DOHH2 (cell line): ENCODE data around the gene CEL.
"Not testable (repeated sequence)": the region's sequence is repeated elsewhere in the genome, so short reads cannot be mapped to it uniquely, and the experiment has no call there.

ENCODE experiments used
- H3F3A ChIP-seq: fragments of 200-600 bp; sonication (generic), shearing (Covaris generic); 2 replicates; pipeline ENCODE4 v1.6.0; 2016; ENCODE audit warnings: antibody characterized with exemption, mild to moderate bottlenecking; ENCODE audit not compliant: control insufficient read depth, insufficient read depth
- H3K27ac ChIP-seq: fragments of 200-600 bp; sonication (generic); 2 replicates; pipeline ENCODE4 v1.5.1; 2014; ENCODE audit warnings: low read depth, mild to moderate bottlenecking, low read length, moderate library complexity
- H3K27me3 ChIP-seq: fragments of 200-600 bp; sonication (generic); 2 replicates; pipeline ENCODE4 v1.6.1; 2014; ENCODE audit warnings: mild to moderate bottlenecking, low read length, mixed read lengths; ENCODE audit not compliant: control insufficient read depth
- H3K36me3 ChIP-seq: fragments of 200-600 bp; sonication (generic); 2 replicates; pipeline ENCODE4 v1.6.1; 2014; ENCODE audit warnings: mild to moderate bottlenecking, low read length, moderate library complexity, mixed read lengths; ENCODE audit not compliant: control insufficient read depth
- H3K4me1 ChIP-seq: fragments of 200-600 bp; sonication (generic); 2 replicates; pipeline ENCODE4 v1.6.1; 2014; ENCODE audit warnings: mild to moderate bottlenecking, low read length, mixed read lengths; ENCODE audit not compliant: control insufficient read depth
- H3K4me2 ChIP-seq: fragments of 200-600 bp; sonication (generic); 2 replicates; pipeline ENCODE4 v1.6.0; 2014; ENCODE audit warnings: mild to moderate bottlenecking, low read length, moderate library complexity
- H3K4me3 ChIP-seq: fragments of 200-600 bp; sonication (generic); 2 replicates; pipeline ENCODE4 v1.5.1; 2014; ENCODE audit warnings: mild to moderate bottlenecking, low read length, mixed read lengths
- H3K79me2 ChIP-seq: fragments of 200-600 bp; sonication (generic); 2 replicates; pipeline ENCODE4 v1.6.1; 2014; ENCODE audit warnings: mild to moderate bottlenecking, low read length, mixed read lengths; ENCODE audit not compliant: control insufficient read depth
- H3K9me2 ChIP-seq: fragments of 200-600 bp; sonication (generic); replicated peaks from 2 replicates; pipeline ENCODE4 v1.6.1; 2014; ENCODE audit warnings: mild to moderate bottlenecking, low read length, mixed read lengths; ENCODE audit not compliant: control insufficient read depth
- H3K9me3 ChIP-seq: fragments of 200-600 bp; sonication (generic); 2 replicates; pipeline ENCODE4 v1.6.1; 2014; ENCODE audit warnings: antibody characterized with exemption, low read length, mixed read lengths; ENCODE audit not compliant: control insufficient read depth, insufficient read depth
- H4K20me1 ChIP-seq: fragments of 200-600 bp; sonication (generic); 2 replicates; pipeline ENCODE4 v1.6.0; 2014; ENCODE audit warnings: low read depth, mild to moderate bottlenecking, antibody characterized with exemption, low read length, moderate library complexity; ENCODE audit not compliant: control insufficient read depth, insufficient read depth
- CTCF ChIP-seq: fragments of 200-600 bp; sonication (generic); IDR thresholded peaks from one replicate; pipeline ENCODE4 v1.5.1; 2014; ENCODE audit warnings: antibody characterized with exemption, mild to moderate bottlenecking, low read depth, low read length; ENCODE audit not compliant: poor library complexity, severe bottlenecking
- EZH2phosphoT487 ChIP-seq: fragments of 200-600 bp; sonication (generic); IDR thresholded peaks from 2 replicates; pipeline ENCODE4 v1.6.1; 2017; ENCODE audit warnings: borderline replicate concordance, mild to moderate bottlenecking, antibody characterized with exemption, low read length, moderate library complexity, mixed read lengths

CEL gene

GRCh38 chr9:133083688-133084087 is 21.9 kb downstream of the CEL start:
- not testable (repeated sequence) for H3K4me1 ChIP-seq, H3K79me2 ChIP-seq, H3K27me3 ChIP-seq, H3K36me3 ChIP-seq, H3K4me2 ChIP-seq, H3K27ac ChIP-seq, H4K20me1 ChIP-seq, H3K9me2 ChIP-seq, H3K9me3 ChIP-seq, H3F3A ChIP-seq, H3K4me3 ChIP-seq

- H3K27me3 ChIP-seq, H3K27ac ChIP-seq, H4K20me1 ChIP-seq, H3F3A ChIP-seq, H3K9me2 ChIP-seq, H3K4me1 ChIP-seq, H3K79me2 ChIP-seq, H3K36me3 ChIP-seq, H3K4me2 ChIP-seq, H3K9me3 ChIP-seq, H3K4me3 ChIP-seq: not testable (repeated sequence)
These were observed 24.6 kb downstream of the CEL start for GRCh38 chr9:133086212-133086860.

GRCh38 chr9:133086894-133087293 is 25.1 kb downstream of the CEL start:
- no peak overlapping the region for H3K4me2 ChIP-seq
- no peaks in the 10 kb centered on the region for H3K9me3 ChIP-seq
- H3K4me3 ChIP-seq: no peak overlapping the region
- H3K36me3 ChIP-seq: no peaks in the 10 kb centered on the region
- H3F3A ChIP-seq: no peaks in the 10 kb centered on the region; the same call in 1 of the 2 replicates
- TF ChIP-seq EZH2phosphoT487: no peak
- no peaks in the 10 kb centered on the region for H3K9me2 ChIP-seq
- no peaks in the 10 kb centered on the region for H3K79me2 ChIP-seq
- no peak overlapping the region for H3K27ac ChIP-seq
- H4K20me1 ChIP-seq: no peaks in the 10 kb centered on the region
- no peaks in the 10 kb centered on the region for H3K4me1 ChIP-seq
- H3K27me3 ChIP-seq: no peaks in the 10 kb centered on the region

- H3K9me3 ChIP-seq: no peaks in the 10 kb centered on the region
- H4K20me1 ChIP-seq: no peaks in the 10 kb centered on the region
- H3K27ac ChIP-seq: no peak overlapping the region
- no peak for TF ChIP-seq CTCF
- TF ChIP-seq EZH2phosphoT487: no peak
- H3F3A ChIP-seq: no peaks in the 10 kb centered on the region; the same call in 1 of the 2 replicates
- no peaks in the 10 kb centered on the region for H3K4me1 ChIP-seq
- H3K36me3 ChIP-seq: no peaks in the 10 kb centered on the region
- H3K4me2 ChIP-seq: no peak overlapping the region
- no peaks in the 10 kb centered on the region for H3K27me3 ChIP-seq
- no peaks in the 10 kb centered on the region for H3K9me2 ChIP-seq
- H3K4me3 ChIP-seq: no peak overlapping the region
- H3K79me2 ChIP-seq: no peaks in the 10 kb centered on the region
These were observed 25.8 kb downstream of the CEL start for GRCh38 chr9:133087429-133088145.
